ENCODE data around the gene FRMD4A.
A peak's percentile ranks its signal among the peaks of the same experiment; 100 is the strongest.

Gene FRMD4A

DNA sequence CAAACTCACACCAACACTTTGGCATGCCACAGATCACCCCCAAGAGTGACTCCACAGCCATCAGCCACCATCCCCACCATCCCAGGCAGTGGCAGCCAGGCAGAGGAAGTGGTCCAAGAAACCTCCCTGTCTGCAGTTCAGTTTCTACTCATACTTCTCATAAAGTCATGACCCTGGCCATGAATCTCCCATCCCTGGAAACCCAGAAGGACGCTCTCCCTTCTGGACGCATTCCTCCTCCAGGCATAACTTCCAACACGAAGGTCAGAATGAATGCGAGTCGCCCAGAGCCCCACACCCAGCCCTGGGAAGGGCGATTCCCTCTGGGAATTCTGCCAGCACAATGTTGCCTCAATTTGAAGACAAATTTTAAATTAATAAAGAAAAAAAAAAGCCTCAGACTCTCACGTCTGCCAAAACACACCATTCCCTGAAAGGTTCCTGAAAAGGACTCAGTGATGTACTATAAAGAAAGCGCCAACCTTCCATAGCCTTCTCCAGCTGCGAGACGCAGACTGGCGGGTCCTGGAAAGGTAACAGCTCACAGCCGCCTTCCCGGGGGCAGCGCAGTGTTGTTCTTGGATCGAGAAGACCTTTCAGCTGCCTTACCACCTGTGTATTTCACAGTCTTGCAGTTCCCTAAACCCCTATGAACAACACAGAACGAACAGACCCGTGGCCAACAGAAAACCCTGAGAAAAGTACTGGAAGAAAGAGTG, 307.6 kb downstream of the FRMD4A start:
- Histone ChIP-seq H3K4me3 (ENCODE audit: low read depth in 1 of 2, low read length in 2 of 2) (peak overlapping the region; percentile 17 to 27), H3K27ac (ENCODE audit: low read length) (peak overlapping the region; percentile 17), H3K27me3 (ENCODE audit: low read depth, low read length) (no peaks in the 10 kb centered on the region), H3K36me3 (ENCODE audit: control insufficient read depth in 1 of 2, insufficient read depth in 2 of 2, low read length in 2 of 2) (no peaks in the 10 kb centered on the region), H3K9me3 (ENCODE audit: control insufficient read depth in 1 of 2, low read length in 2 of 2) (peaks cover 0 to 2% of the 10 kb centered on the region in 2 donors), H3K4me1 (ENCODE audit: control insufficient read depth in 1 of 2, insufficient read depth in 2 of 2, low read length in 2 of 2) (no peaks in the 10 kb centered on the region)

GRCh38 chr10:14022052-14022451, 308.7 kb downstream of the FRMD4A start:
- H3K4me1 ChIP-seq (ENCODE audit: control insufficient read depth in 1 of 2, insufficient read depth in 2 of 2, low read length in 2 of 2): no peaks in the 10 kb centered on the region
- no peak overlapping the region for H3K27ac ChIP-seq (ENCODE audit: low read length)
- H3K9me3 ChIP-seq (ENCODE audit: control insufficient read depth in 1 of 2, low read length in 2 of 2): peaks cover 0 to 2% of the 10 kb centered on the region in 2 donors
- H3K27me3 ChIP-seq (ENCODE audit: low read depth, low read length): no peaks in the 10 kb centered on the region
- peak overlapping the region in 1 of 2 donors; percentile 27 for H3K4me3 ChIP-seq (ENCODE audit: low read depth in 1 of 2, low read length in 2 of 2)
- no peaks in the 10 kb centered on the region for H3K36me3 ChIP-seq (ENCODE audit: control insufficient read depth in 1 of 2, insufficient read depth in 2 of 2, low read length in 2 of 2)

DNA sequence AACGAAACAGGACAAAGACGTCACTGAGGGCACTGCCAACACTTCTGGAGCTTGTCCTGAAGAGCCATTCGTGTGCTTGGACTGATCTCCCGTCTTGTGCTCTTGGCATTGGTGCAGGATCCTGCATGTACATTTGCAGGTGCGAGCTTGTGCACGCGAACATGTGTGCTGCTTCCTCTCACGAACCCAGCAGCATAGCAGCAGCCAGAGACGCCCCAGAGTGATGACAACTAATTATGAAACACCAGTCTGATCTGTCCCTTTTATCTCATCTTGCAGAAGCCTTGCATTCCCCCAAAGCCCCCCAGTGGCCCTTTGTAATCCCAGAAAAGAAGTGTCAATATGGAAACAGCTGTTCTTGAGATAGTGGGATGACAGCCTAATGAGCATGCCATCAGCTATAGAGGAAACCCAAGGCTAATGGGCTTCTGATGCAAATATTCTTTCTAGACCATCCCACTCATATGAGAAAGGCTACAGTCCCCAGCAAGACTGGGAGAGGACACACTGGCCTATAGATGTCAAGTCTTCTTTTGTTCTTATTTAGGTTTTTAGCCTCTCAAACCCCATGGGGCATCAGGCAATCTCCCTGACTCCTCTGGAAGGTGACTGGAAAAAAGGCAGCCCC, 310.6 kb downstream of the FRMD4A start:
- Histone ChIP-seq H3K36me3 (ENCODE audit: control insufficient read depth in 1 of 2, insufficient read depth in 2 of 2, low read length in 2 of 2) (no peaks in the 10 kb centered on the region), H3K4me1 (ENCODE audit: control insufficient read depth in 1 of 2, insufficient read depth in 2 of 2, low read length in 2 of 2) (no peaks in the 10 kb centered on the region), H3K4me3 (ENCODE audit: low read depth in 1 of 2, low read length in 2 of 2) (no peak overlapping the region), H3K9me3 (ENCODE audit: control insufficient read depth in 1 of 2, low read length in 2 of 2) (peaks cover 0 to 2% of the 10 kb centered on the region in 2 donors), H3K27me3 (ENCODE audit: low read depth, low read length) (no peaks in the 10 kb centered on the region), H3K27ac (ENCODE audit: low read length) (no peak overlapping the region)

DNA sequence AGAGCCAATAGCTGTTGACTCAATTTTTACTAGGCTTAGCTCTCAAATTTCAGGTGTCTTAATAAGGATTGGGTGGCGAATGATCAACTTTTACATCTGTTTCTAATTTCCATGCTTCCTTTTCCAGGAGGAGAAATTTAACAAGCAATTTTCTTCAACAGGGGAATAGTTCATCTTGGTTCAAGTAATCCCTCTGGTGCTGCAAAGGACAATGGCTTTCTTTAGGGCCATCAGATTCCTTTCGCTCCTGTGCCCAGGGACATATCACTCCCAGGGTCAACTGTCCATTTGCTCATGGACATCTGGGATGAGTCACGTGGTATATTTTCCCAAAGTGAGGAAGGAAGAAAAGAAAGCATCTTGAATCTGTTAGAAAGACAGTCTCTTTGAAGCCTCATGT, 313.3 kb downstream of the FRMD4A start:
- H3K4me3 ChIP-seq (ENCODE audit: low read depth in 1 of 2, low read length in 2 of 2): no peak overlapping the region
- no peak overlapping the region for H3K27ac ChIP-seq (ENCODE audit: low read length)
- no peaks in the 10 kb centered on the region for H3K36me3 ChIP-seq (ENCODE audit: control insufficient read depth in 1 of 2, insufficient read depth in 2 of 2, low read length in 2 of 2)
- H3K9me3 ChIP-seq (ENCODE audit: control insufficient read depth in 1 of 2, low read length in 2 of 2): peaks cover 0 to 2% of the 10 kb centered on the region in 2 donors
- H3K27me3 ChIP-seq (ENCODE audit: low read depth, low read length): no peaks in the 10 kb centered on the region
- H3K4me1 ChIP-seq (ENCODE audit: control insufficient read depth in 1 of 2, insufficient read depth in 2 of 2, low read length in 2 of 2): no peaks in the 10 kb centered on the region

DNA sequence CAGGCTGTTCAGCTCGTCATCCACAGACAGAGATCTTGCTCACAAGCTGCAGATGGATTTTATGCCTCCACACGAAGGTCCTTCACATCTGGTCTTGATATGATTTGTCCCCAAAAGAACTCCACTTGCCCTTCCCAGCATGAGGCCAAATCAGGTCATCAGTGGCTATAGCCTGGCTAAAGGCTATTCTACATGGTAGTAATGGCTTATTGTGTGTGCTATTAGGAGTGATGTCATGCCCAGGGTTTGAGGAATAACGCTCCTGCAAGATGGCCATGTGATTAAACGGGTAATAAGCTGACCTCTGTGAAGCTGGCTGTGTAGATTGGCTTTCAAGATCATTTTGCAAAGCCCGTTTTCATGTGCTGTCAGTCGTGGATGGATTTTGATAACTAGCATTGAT, 313.8 kb downstream of the FRMD4A start:
- no peaks in the 10 kb centered on the region for H3K4me1 ChIP-seq (ENCODE audit: control insufficient read depth in 1 of 2, insufficient read depth in 2 of 2, low read length in 2 of 2)
- no peak overlapping the region for H3K4me3 ChIP-seq (ENCODE audit: low read depth in 1 of 2, low read length in 2 of 2)
- H3K9me3 ChIP-seq (ENCODE audit: control insufficient read depth in 1 of 2, low read length in 2 of 2): peaks cover 0 to 2% of the 10 kb centered on the region in 2 donors
- no peaks in the 10 kb centered on the region for H3K27me3 ChIP-seq (ENCODE audit: low read depth, low read length)
- no peak overlapping the region for H3K27ac ChIP-seq (ENCODE audit: low read length)
- H3K36me3 ChIP-seq (ENCODE audit: control insufficient read depth in 1 of 2, insufficient read depth in 2 of 2, low read length in 2 of 2): no peaks in the 10 kb centered on the region

DNA sequence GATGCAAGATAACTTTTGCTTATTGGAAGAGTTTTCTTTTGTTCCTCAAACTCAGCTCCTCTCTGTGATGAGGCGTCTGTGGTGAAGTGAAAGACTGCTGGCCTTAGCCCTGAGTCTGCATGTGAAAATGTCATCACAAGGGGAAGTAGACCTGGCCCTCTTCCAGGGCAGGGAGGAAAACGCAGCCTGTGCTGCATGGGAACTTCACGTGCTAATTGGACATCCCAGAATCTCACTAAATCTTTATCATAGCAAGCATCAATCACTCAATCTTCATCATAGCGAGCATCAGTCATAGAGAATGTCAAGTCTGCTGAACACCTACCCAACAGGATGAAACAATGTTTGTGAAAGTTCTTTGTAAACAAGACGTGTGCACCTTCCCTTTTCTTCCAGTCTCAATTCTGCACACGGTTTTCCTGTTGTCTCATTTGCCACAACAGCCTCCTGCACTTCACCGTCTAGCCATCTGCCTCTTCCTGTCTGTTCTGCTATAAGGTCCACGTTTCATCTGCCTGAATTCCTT, 314.6 kb downstream of the FRMD4A start:
- no peak overlapping the region for H3K4me3 ChIP-seq (ENCODE audit: low read depth in 1 of 2, low read length in 2 of 2)
- H3K36me3 ChIP-seq (ENCODE audit: control insufficient read depth in 1 of 2, insufficient read depth in 2 of 2, low read length in 2 of 2): no peaks in the 10 kb centered on the region
- H3K27me3 ChIP-seq (ENCODE audit: low read depth, low read length): no peaks in the 10 kb centered on the region
- H3K9me3 ChIP-seq (ENCODE audit: control insufficient read depth in 1 of 2, low read length in 2 of 2): peaks cover 0 to 2% of the 10 kb centered on the region in 2 donors
- no peaks in the 10 kb centered on the region for H3K4me1 ChIP-seq (ENCODE audit: control insufficient read depth in 1 of 2, insufficient read depth in 2 of 2, low read length in 2 of 2)
- no peak overlapping the region for H3K27ac ChIP-seq (ENCODE audit: low read length)

GRCh38 chr10:14014423-14014822, 316.3 kb downstream of the FRMD4A start:
- H3K4me3 ChIP-seq (ENCODE audit: low read depth in 1 of 2, low read length in 2 of 2): no peak overlapping the region
- H3K4me1 ChIP-seq (ENCODE audit: control insufficient read depth in 1 of 2, insufficient read depth in 2 of 2, low read length in 2 of 2): peaks cover 0 to 13% of the 10 kb centered on the region in 2 donors
- H3K36me3 ChIP-seq (ENCODE audit: control insufficient read depth in 1 of 2, insufficient read depth in 2 of 2, low read length in 2 of 2): peaks cover 0 to 6% of the 10 kb centered on the region in 2 donors
- no peaks in the 10 kb centered on the region for H3K27me3 ChIP-seq (ENCODE audit: low read depth, low read length)
- H3K9me3 ChIP-seq (ENCODE audit: control insufficient read depth in 1 of 2, low read length in 2 of 2): peaks cover 0 to 2% of the 10 kb centered on the region in 2 donors
- no peak overlapping the region for H3K27ac ChIP-seq (ENCODE audit: low read length)

GRCh38 chr10:14010769-14011574, 319.8 kb downstream of the FRMD4A start:
- H3K9me3 ChIP-seq (ENCODE audit: control insufficient read depth in 1 of 2, low read length in 2 of 2): no peaks in the 10 kb centered on the region
- peaks cover 0 to 12% of the 10 kb centered on the region in 2 donors for H3K36me3 ChIP-seq (ENCODE audit: control insufficient read depth in 1 of 2, insufficient read depth in 2 of 2, low read length in 2 of 2)
- no peak overlapping the region for H3K27ac ChIP-seq (ENCODE audit: low read length)
- no peak overlapping the region for H3K4me3 ChIP-seq (ENCODE audit: low read depth in 1 of 2, low read length in 2 of 2)
- H3K4me1 ChIP-seq (ENCODE audit: control insufficient read depth in 1 of 2, insufficient read depth in 2 of 2, low read length in 2 of 2): peaks cover 0 to 20% of the 10 kb centered on the region in 2 donors
- no peaks in the 10 kb centered on the region for H3K27me3 ChIP-seq (ENCODE audit: low read depth, low read length)

DNA sequence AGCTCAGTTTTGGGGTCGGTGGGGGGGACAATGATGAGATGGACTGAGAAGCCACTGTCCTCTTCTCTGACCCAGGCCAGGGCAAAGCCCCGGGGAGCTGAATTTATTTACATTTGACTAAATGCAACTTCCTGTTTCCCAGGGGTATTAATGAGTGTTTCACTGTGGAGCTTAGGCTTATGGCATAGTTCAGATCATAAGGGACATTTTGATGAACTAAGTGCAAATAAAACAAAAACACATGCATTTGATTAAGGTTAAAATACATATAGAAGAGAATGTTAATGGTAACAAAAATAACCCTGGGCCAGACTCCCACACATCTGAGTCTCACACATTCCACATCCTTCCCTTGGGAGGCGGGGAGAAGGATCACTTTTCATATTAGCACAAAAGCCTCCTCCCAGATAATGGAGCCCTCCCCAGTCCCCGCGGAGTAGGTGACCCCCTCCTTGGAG, 320.6 kb downstream of the FRMD4A start:
- Histone ChIP-seq H3K4me3 (ENCODE audit: low read depth in 1 of 2, low read length in 2 of 2) (peak overlapping the region; percentile 28 to 52), H3K27me3 (ENCODE audit: low read depth, low read length) (no peaks in the 10 kb centered on the region), H3K36me3 (ENCODE audit: control insufficient read depth in 1 of 2, insufficient read depth in 2 of 2, low read length in 2 of 2) (peaks cover 0 to 12% of the 10 kb centered on the region in 2 donors), H3K27ac (ENCODE audit: low read length) (no peak overlapping the region), H3K9me3 (ENCODE audit: control insufficient read depth in 1 of 2, low read length in 2 of 2) (no peaks in the 10 kb centered on the region), H3K4me1 (ENCODE audit: control insufficient read depth in 1 of 2, insufficient read depth in 2 of 2, low read length in 2 of 2) (peaks cover 0 to 20% of the 10 kb centered on the region in 2 donors)

DNA sequence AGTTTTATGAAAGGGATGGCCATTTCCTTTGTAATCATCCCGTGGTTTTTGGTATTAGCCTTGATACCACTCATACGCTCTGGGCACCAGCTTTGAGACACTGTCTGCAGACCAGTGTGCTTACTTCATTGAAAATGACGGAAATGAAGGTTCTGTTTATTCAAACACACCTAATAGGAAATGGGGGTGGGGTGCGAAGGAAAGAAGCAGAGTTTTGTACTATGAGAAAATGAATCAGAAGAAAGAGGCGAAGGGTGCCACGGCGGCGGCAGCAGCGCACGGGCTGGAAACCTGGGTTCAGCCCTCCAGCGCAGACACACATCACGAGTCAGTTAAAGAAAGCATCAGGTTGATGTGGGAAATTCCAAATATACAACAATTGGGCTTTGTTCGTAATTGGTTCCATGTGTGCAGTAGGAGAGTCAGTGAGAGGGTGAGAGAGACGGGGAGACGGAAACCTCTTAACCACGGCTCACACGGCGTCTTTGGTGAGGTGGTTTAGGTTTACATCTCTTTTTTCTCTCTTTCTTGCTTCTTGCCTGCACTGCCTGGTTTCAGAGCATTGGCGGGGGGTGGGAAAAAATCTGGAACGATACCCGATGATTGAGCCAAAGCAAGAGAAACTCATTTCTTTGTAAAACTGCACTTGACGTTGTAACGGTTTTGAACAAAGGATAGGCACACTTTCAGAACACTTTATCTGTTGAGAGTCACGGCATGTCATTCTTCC, 321.2 kb downstream of the FRMD4A start:
- Histone ChIP-seq H3K36me3 (ENCODE audit: control insufficient read depth in 1 of 2, insufficient read depth in 2 of 2, low read length in 2 of 2) (peaks cover 0 to 12% of the 10 kb centered on the region in 2 donors), H3K9me3 (ENCODE audit: control insufficient read depth in 1 of 2, low read length in 2 of 2) (no peaks in the 10 kb centered on the region), H3K27ac (ENCODE audit: low read length) (peak overlapping the region; percentile 5), H3K27me3 (ENCODE audit: low read depth, low read length) (no peaks in the 10 kb centered on the region), H3K4me3 (ENCODE audit: low read depth in 1 of 2, low read length in 2 of 2) (peak overlapping the region; percentile 34 to 52), H3K4me1 (ENCODE audit: control insufficient read depth in 1 of 2, insufficient read depth in 2 of 2, low read length in 2 of 2) (peaks cover 0 to 20% of the 10 kb centered on the region in 2 donors)
